GM12878 (cell line): ENCODE results near the gene KDM2A. TPM values are rescaled to one million over a fixed set of nuclear protein-coding genes. Genes with fewer than 3 reads are reported as not detected.

Source experiments
- ATAC-seq: fragments of 200-7000 bp; cut with Tn5 transposase; 3 replicates; pipeline ENCODE4 v1.9.1; 2020; ENCODE audit warnings: mild to moderate bottlenecking, moderate library complexity
- BruUV-seq: library from RNA; stranded (reverse); fragments of 400-500 nt; replicated peaks from 2 replicates; lab custom pipeline; 2021; lab: Mats Ljungman, UMichigan
- CTCF ChIA-PET: fragments of 300-600 bp; sonication (Branson Sonifier 250); formaldehyde crosslinking; extraction: SDS; loops from one replicate; lab custom pipeline; 2021; ENCODE audit warnings: inconsistent platforms; lab: Yijun Ruan, JAX
- POLR2A ChIA-PET: fragments of 350-600 bp; formaldehyde crosslinking; extraction: SDS; loops from one replicate; lab custom pipeline; 2021; ENCODE audit warnings: inconsistent platforms; lab: Charles Lee
- RAD21 ChIA-PET: fragments of 300-600 bp; sonication (Branson Sonifier 250); formaldehyde crosslinking; loops from one replicate; lab custom pipeline; 2023; ENCODE audit warnings: antibody characterized with exemption; ENCODE audit not compliant: unreplicated experiment; lab: Charles Lee
- SMC1A ChIA-PET: fragments of 300-600 bp; sonication (Branson Sonifier 250); formaldehyde crosslinking; loops from one replicate; lab custom pipeline; 2023; ENCODE audit not compliant: unreplicated experiment, uncharacterized antibody; lab: Charles Lee
- DNase-seq: peaks from one replicate; pipeline ENCODE4 v3.0.0-alpha.2; 2011; ENCODE audit warnings: low read depth, low spot score
- FAIRE-seq: peaks from 3 replicates; lab custom pipeline; 2011; peaks lifted over from hg19 to GRCh38; lab: Jason Lieb, UNC
- H2AFZ ChIP-seq: 2 replicates; pipeline ENCODE4 v1.6.0; 2011; ENCODE audit warnings: low read depth, low read length, control low read depth; ENCODE audit not compliant: control insufficient read depth
- H3K27ac ChIP-seq: 2 replicates; pipeline ENCODE4 v1.5.1; 2011; ENCODE audit warnings: control low read depth; ENCODE audit not compliant: control insufficient read depth, insufficient read depth
- H3K27me3 ChIP-seq, 2 experiments: replicated peaks in 1 of 2; 2 replicates each; pipeline versions ENCODE4 v1.6.0 to v1.6.1; 2011; ENCODE audit warnings: low read length in 1 of 2; ENCODE audit not compliant: control insufficient read depth in 2 of 2, insufficient read depth in 2 of 2
- H3K36me3 ChIP-seq, 2 experiments: 2 replicates each; pipeline ENCODE4 v1.5.1; 2011; ENCODE audit warnings: low read length in 1 of 2; ENCODE audit not compliant: control insufficient read depth in 2 of 2, insufficient read depth in 2 of 2
- H3K4me1 ChIP-seq: 2 replicates; pipeline ENCODE4 v1.6.1; 2011; ENCODE audit warnings: mild to moderate bottlenecking, low read length, moderate library complexity, mixed read lengths; ENCODE audit not compliant: control insufficient read depth, insufficient read depth
- H3K4me2 ChIP-seq: 2 replicates; pipeline ENCODE4 v1.6.0; 2011; ENCODE audit warnings: control low read depth; ENCODE audit not compliant: control insufficient read depth, insufficient read depth
- H3K4me3 ChIP-seq: fragments of 200-600 bp; sonication (generic); 2 replicates; pipeline ENCODE4 v1.5.1; 2016
- H3K79me2 ChIP-seq: 2 replicates; pipeline ENCODE4 v1.6.0; 2011; ENCODE audit warnings: low read length; ENCODE audit not compliant: control insufficient read depth, insufficient read depth
- H3K9ac ChIP-seq: 2 replicates; pipeline ENCODE4 v1.8.0; 2011; ENCODE audit warnings: low read length, control low read depth, mixed read lengths; ENCODE audit not compliant: control insufficient read depth, insufficient read depth
- H3K9me3 ChIP-seq: replicated peaks from 3 replicates; pipeline ENCODE4 v1.5.1; 2011; ENCODE audit warnings: mild to moderate bottlenecking, low read length; ENCODE audit not compliant: control insufficient read depth, insufficient read depth
- H4K20me1 ChIP-seq: 2 replicates; pipeline ENCODE4 v1.6.0; 2011; ENCODE audit not compliant: control insufficient read depth, insufficient read depth
- CBFB ChIP-seq: IDR thresholded peaks from 2 replicates; pipeline ENCODE4 v1.6.1; 2016; ENCODE audit warnings: antibody characterized with exemption, low read depth
- EGR1 ChIP-seq, 2 experiments: IDR thresholded peaks; 1 replicate in 1 of 2; 2 replicates in 1 of 2; pipeline ENCODE4 v1.6.1; 2011 to 2012; ENCODE audit warnings: low read depth in 2 of 2, low read length in 2 of 2, borderline replicate concordance in 1 of 2, mild to moderate bottlenecking in 1 of 2, moderate library complexity in 1 of 2
- MXI1 ChIP-seq: fragments of 150-350 bp; IDR thresholded peaks from 2 replicates; pipeline ENCODE4 v1.6.1; 2011; ENCODE audit warnings: low read depth, mild to moderate bottlenecking, inconsistent platforms, low read length, improper control_type of control experiment
- POLR2A ChIP-seq: IDR thresholded peaks from 2 replicates; pipeline ENCODE4 v1.6.1; 2011; ENCODE audit warnings: low read depth, mild to moderate bottlenecking, low read length
- YY1 ChIP-seq: IDR thresholded peaks from 2 replicates; pipeline ENCODE4 v1.6.1; 2011; ENCODE audit warnings: low read depth, mild to moderate bottlenecking, low read length
- ZNF24 ChIP-seq: fragments of 450-650 bp; IDR thresholded peaks from 2 replicates; pipeline ENCODE4 v1.6.1; 2017; ENCODE audit warnings: antibody characterized with exemption, mild to moderate bottlenecking
- WGBS: methylation state at CpG from one replicate; pipeline ENCODE4 v1.1.6; 2016; ENCODE audit warnings: low lambda C conversion rate; ENCODE audit not compliant: insufficient replicate concordance, insufficient coverage; ENCODE audit errors: missing lambda C conversion rate; 5-methylcytosine and 5-hydroxymethylcytosine counted together
- in situ Hi-C: fragments of 300-500 bp; cut with MboI; formaldehyde crosslinking; loops from 9 replicates; pipeline ENCODE4 v1.14.3; 2018; ENCODE audit warnings: mixed read lengths
- intact Hi-C: fragments of 100-400 bp; cut with micrococcal nuclease; formaldehyde crosslinking; loops from one replicate; pipeline ENCODE4 v1.14.2; 2022; ENCODE audit not compliant: unreplicated experiment
- polyA plus RNA-seq, 11 experiments: library from polyadenylated mRNA; depleted of rRNA in 4 of 11; unstranded in 6 of 11; stranded (reverse) in 5 of 11; fragments of >200 nt; fragmentation: Nextera tagmentation in 4 of 11; fragmentation: Illumina TruSeq in 1 of 11; extraction: Ambion mirVana in 4 of 11; extraction: Trizol in 1 of 11; gene quantifications; 1 replicate in 1 of 11; 2 replicates in 10 of 11; pipeline versions ENCODE4 v1.2.1 to v1.2.3, GENCODE V29; 2011 to 2016; ENCODE audit warnings: inconsistent platforms in 2 of 11, missing spikeins in 2 of 11, low read depth in 1 of 11
- total RNA-seq, 4 experiments: library from RNA; depleted of rRNA in 3 of 4; stranded (reverse); fragments of >200 nt in 3 of 4; fragmentation: Illumina TruSeq in 1 of 4; extraction: Trizol in 1 of 4; gene quantifications; 2 replicates each; pipeline versions ENCODE4 v1.2.1 to v1.2.3, GENCODE V29; 2013 to 2021
- TF ChIP-seq, protein P1 (sequence below): IDR thresholded peaks from 2 replicates; pipeline ENCODE4 v1.6.1; 2011; ENCODE audit warnings: mild to moderate bottlenecking, low read depth, low read length, moderate library complexity; ENCODE audit not compliant: insufficient replicate concordance
- TF ChIP-seq, protein P2 (sequence below): IDR thresholded peaks from 2 replicates; pipeline ENCODE4 v1.6.1; 2012; ENCODE audit warnings: improper control_type of control experiment, low read depth, low read length; ENCODE audit not compliant: insufficient replicate concordance
- TF ChIP-seq, protein P3 (sequence below): fragments of 450-650 bp; IDR thresholded peaks from 2 replicates; pipeline ENCODE4 v1.6.1; 2014; ENCODE audit warnings: mild to moderate bottlenecking
- TF ChIP-seq, protein P4 (sequence below): IDR thresholded peaks from 2 replicates; pipeline ENCODE4 v1.6.1; 2012; ENCODE audit warnings: low read depth, low read length, improper control_type of control experiment

The KDM2A gene
- total and polyA plus RNA-seq, 10 of the 15 experiments (the other 5 are each of a cell fraction or from before 2014, with no cell fraction given) = 10.5 to 69.3 (median 41.6) TPM

DNA sequence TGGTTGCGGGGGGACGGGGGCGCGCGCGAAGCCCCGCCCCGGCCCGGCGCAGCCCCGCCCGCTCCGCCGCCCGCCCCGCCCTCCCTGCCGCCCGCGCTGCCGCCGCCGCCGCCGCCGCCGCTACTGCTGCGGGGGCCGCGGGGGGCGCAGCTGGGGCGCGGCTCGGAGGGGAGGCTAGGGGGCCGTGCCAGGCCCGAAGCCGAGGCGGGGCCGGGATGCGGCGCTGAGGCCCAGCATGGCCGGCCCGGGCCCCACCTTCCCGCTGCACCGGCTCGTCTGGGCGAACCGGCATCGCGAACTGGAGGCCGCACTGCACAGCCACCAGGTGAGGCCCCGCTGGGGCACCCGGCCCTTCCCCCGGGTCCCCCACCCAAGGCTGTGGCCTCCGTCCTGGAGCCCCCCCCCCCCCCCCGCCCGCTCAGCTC, 170.2 kb downstream of the KDM2A start, which contains the start of gene ANKRD13D:
Gene ANKRD13D, plus strand, starts transcription at position 78 of the 425 bp plus-strand sequence. Its CDS starts 158 bp downstream, at position 236.
- ATAC-seq = peak; percentile 42
- CTCF ChIA-PET = interaction anchor here (0.7 to 3.1 kb wide), 8 partner anchors 12 to 94 kb away, joined by 3 to 18 read pairs (median 12); partner anchors contain the start of gene GRK2
- Histone ChIP-seq H3K36me3 (peaks cover 14 to 30% of the 10 kb centered on the region in 2 experiments; a peak in 3 of 4 replicates), H3K79me2 (peaks cover 19% of the 10 kb centered on the region), H3K9me3 (no peaks in the 10 kb centered on the region; the same call in 2 of the 3 replicates), H4K20me1 (no peaks in the 10 kb centered on the region), H3K4me1 (peaks cover 26% of the 10 kb centered on the region), H3K4me2 (peak within 1 kb of the TSS; percentile 97), H3K4me3 (peak within 1 kb of the TSS; percentile 97), H3K27me3 (no peaks in the 10 kb centered on the region), H3K9ac (peak within 1 kb of the TSS; percentile 96), H3K27ac (peak within 1 kb of the TSS; percentile 99), H2AFZ (peak within 1 kb of the TSS; percentile 68)
- no peak for FAIRE-seq
- DNase-seq = no peak
- intact Hi-C loops (no loop called here), in situ Hi-C loops (no loop called here)
- no TSS peak for BruUV-seq
- POLR2A ChIA-PET = interaction anchor here (0.7 to 3.3 kb wide), 8 partner anchors 12 to 65 kb away, joined by 3 to 46 read pairs (median 8); partner anchors contain the start of gene GRK2
- RAD21 ChIA-PET = interaction anchor here (1.2 to 4.0 kb wide), 8 partner anchors 12 to 113 kb away, joined by 3 to 28 read pairs (median 9); partner anchors contain the start of genes GRK2 and PPP1CA
- WGBS = 0% methylated on average over 12 of the region's 56 CpGs
- TF ChIP-seq, protein P1, sequence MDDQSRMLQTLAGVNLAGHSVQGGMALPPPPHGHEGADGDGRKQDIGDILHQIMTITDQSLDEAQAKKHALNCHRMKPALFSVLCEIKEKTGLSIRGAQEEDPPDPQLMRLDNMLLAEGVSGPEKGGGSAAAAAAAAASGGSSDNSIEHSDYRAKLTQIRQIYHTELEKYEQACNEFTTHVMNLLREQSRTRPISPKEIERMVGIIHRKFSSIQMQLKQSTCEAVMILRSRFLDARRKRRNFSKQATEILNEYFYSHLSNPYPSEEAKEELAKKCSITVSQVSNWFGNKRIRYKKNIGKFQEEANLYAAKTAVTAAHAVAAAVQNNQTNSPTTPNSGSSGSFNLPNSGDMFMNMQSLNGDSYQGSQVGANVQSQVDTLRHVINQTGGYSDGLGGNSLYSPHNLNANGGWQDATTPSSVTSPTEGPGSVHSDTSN = no peak
- no peak for TF ChIP-seq ZNF24
- TF ChIP-seq, protein P2, sequence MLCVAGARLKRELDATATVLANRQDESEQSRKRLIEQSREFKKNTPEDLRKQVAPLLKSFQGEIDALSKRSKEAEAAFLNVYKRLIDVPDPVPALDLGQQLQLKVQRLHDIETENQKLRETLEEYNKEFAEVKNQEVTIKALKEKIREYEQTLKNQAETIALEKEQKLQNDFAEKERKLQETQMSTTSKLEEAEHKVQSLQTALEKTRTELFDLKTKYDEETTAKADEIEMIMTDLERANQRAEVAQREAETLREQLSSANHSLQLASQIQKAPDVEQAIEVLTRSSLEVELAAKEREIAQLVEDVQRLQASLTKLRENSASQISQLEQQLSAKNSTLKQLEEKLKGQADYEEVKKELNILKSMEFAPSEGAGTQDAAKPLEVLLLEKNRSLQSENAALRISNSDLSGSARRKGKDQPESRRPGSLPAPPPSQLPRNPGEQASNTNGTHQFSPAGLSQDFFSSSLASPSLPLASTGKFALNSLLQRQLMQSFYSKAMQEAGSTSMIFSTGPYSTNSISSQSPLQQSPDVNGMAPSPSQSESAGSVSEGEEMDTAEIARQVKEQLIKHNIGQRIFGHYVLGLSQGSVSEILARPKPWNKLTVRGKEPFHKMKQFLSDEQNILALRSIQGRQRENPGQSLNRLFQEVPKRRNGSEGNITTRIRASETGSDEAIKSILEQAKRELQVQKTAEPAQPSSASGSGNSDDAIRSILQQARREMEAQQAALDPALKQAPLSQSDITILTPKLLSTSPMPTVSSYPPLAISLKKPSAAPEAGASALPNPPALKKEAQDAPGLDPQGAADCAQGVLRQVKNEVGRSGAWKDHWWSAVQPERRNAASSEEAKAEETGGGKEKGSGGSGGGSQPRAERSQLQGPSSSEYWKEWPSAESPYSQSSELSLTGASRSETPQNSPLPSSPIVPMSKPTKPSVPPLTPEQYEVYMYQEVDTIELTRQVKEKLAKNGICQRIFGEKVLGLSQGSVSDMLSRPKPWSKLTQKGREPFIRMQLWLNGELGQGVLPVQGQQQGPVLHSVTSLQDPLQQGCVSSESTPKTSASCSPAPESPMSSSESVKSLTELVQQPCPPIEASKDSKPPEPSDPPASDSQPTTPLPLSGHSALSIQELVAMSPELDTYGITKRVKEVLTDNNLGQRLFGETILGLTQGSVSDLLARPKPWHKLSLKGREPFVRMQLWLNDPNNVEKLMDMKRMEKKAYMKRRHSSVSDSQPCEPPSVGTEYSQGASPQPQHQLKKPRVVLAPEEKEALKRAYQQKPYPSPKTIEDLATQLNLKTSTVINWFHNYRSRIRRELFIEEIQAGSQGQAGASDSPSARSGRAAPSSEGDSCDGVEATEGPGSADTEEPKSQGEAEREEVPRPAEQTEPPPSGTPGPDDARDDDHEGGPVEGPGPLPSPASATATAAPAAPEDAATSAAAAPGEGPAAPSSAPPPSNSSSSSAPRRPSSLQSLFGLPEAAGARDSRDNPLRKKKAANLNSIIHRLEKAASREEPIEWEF = no peak
- TF ChIP-seq, protein P3, sequence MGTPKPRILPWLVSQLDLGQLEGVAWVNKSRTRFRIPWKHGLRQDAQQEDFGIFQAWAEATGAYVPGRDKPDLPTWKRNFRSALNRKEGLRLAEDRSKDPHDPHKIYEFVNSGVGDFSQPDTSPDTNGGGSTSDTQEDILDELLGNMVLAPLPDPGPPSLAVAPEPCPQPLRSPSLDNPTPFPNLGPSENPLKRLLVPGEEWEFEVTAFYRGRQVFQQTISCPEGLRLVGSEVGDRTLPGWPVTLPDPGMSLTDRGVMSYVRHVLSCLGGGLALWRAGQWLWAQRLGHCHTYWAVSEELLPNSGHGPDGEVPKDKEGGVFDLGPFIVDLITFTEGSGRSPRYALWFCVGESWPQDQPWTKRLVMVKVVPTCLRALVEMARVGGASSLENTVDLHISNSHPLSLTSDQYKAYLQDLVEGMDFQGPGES = no peak
- 0 out of 3 replicates have a peak, but pooled peaks of 1 of the 2 experiments have one; percentile 15 for TF ChIP-seq EGR1 (IDR thresholded peaks at IDR 0.05; ENCODE audit: borderline replicate concordance in 1 of 2, low read depth in 2 of 2, low read length in 2 of 2)
- 0 out of 2 replicates have a peak, but pooled peaks have one; percentile 35 for TF ChIP-seq YY1
- no peak for TF ChIP-seq CBFB
- peak; percentile 15; the same call in 1 of the 2 replicates for TF ChIP-seq MXI1
- TF ChIP-seq POLR2A = no peak
- TF ChIP-seq, protein P4, sequence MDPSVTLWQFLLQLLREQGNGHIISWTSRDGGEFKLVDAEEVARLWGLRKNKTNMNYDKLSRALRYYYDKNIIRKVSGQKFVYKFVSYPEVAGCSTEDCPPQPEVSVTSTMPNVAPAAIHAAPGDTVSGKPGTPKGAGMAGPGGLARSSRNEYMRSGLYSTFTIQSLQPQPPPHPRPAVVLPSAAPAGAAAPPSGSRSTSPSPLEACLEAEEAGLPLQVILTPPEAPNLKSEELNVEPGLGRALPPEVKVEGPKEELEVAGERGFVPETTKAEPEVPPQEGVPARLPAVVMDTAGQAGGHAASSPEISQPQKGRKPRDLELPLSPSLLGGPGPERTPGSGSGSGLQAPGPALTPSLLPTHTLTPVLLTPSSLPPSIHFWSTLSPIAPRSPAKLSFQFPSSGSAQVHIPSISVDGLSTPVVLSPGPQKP = no peak
- SMC1A ChIA-PET = interaction anchor here (0.9 to 3.6 kb wide), 5 partner anchors 19 to 92 kb away, joined by 3 to 35 read pairs (median 6); no protein-coding TSS in a partner anchor
